ENCODE results near the gene KRTAP12-2. TPM values are rescaled to one million over a fixed set of nuclear protein-coding genes. Genes with fewer than 3 reads are reported as not detected.

KRTAP12-2 gene
- total and polyA plus RNA-seq, 10 of the 15 experiments (the other 5 are each of a cell fraction or from before 2014, with no cell fraction given) = not detected

- WGBS (ENCODE audit: insufficient coverage, insufficient replicate concordance, low lambda C conversion rate, missing lambda C conversion rate) = 26% methylated on average over 3 of the region's 3 CpGs
- Histone ChIP-seq H2AFZ (ENCODE audit: control insufficient read depth, low read depth, low read length) (no peak overlapping the region), H3K79me2 (ENCODE audit: control insufficient read depth, insufficient read depth, low read length) (no peaks in the 10 kb centered on the region), H3K9ac (ENCODE audit: control insufficient read depth, insufficient read depth, low read length) (no peak overlapping the region), H4K20me1 (ENCODE audit: control insufficient read depth, insufficient read depth) (no peaks in the 10 kb centered on the region), H3K36me3 (ENCODE audit: control insufficient read depth in 2 of 2, insufficient read depth in 2 of 2, low read length in 1 of 2) (no peaks in the 10 kb centered on the region), H3K27ac (ENCODE audit: control insufficient read depth, insufficient read depth) (no peak overlapping the region), H3K9me3 (replicated peaks; ENCODE audit: control insufficient read depth, insufficient read depth, low read length) (peaks cover 1% of the 10 kb centered on the region; the same call in 1 of the 3 replicates), H3K4me3 (no peak overlapping the region), H3K4me1 (ENCODE audit: control insufficient read depth, insufficient read depth, low read length) (no peaks in the 10 kb centered on the region), H3K27me3 (replicated peaks in 1 of 2; ENCODE audit: control insufficient read depth in 2 of 2, insufficient read depth in 2 of 2, low read length in 1 of 2) (no peaks in the 10 kb centered on the region), H3K4me2 (ENCODE audit: control insufficient read depth, insufficient read depth) (no peak overlapping the region)
- POLR2A ChIA-PET = interaction anchor here (0.6 kb wide), 1 partner anchor 226 kb away, joined by 5 read pairs; no protein-coding TSS in a partner anchor
- in situ Hi-C loops (cut with MboI) (no loop called here), intact Hi-C loops (cut with micrococcal nuclease; ENCODE audit: unreplicated experiment) (no loop called here)
- no peak for FAIRE-seq
- TF ChIP-seq ZNF592 (IDR thresholded peaks at IDR 0.05) = no peak
- TF ChIP-seq JUND (IDR thresholded peaks at IDR 0.05; ENCODE audit: low read depth, low read length) = no peak
- TF ChIP-seq POLR2A (IDR thresholded peaks at IDR 0.05; ENCODE audit: low read depth, low read length) = no peak
- no peak for TF ChIP-seq IKZF1 (conservative IDR thresholded peaks at IDR 0.05)
- CTCF ChIA-PET = interaction anchor here (0.9 to 1.1 kb wide), 2 partner anchors 108 to 175 kb away, joined by 3 read pairs; no protein-coding TSS in a partner anchor
- DNase-seq (ENCODE audit: low read depth, low spot score) = no peak
- SMC1A ChIA-PET (ENCODE audit: uncharacterized antibody, unreplicated experiment) = interaction anchor here (1.1 to 1.3 kb wide), 2 partner anchors 10 to 57 kb away, joined by 3 read pairs; no protein-coding TSS in a partner anchor
- no TSS peak for BruUV-seq (replicated peaks)
- RAD21 ChIA-PET (ENCODE audit: unreplicated experiment) = interaction anchor here (0.9 to 1.3 kb wide), 2 partner anchors 55 to 124 kb away, joined by 3 read pairs; no protein-coding TSS in a partner anchor
- ATAC-seq = no peak
These were observed 47.8 kb downstream of the KRTAP12-2 start for GRCh38 chr21:44618909-44619308.
